Panc1 (cell line): ENCODE results near the gene RBM19. TPM values are rescaled to one million over a fixed set of nuclear protein-coding genes. Genes with fewer than 3 reads are reported as not detected.

Experiments
- ATAC-seq: fragments of 200-7000 bp; cut with Tn5 transposase; 2 replicates; pipeline ENCODE4 v1.9.1; 2020; ENCODE audit warnings: mild to moderate bottlenecking, moderate library complexity
- BruUV-seq: library from RNA; stranded (reverse); fragments of 400-500 nt; replicated peaks from 2 replicates; lab custom pipeline; 2021; lab: Mats Ljungman, UMichigan
- CTCF ChIA-PET: fragments of 300-600 bp; sonication (Branson Sonifier 250); formaldehyde crosslinking; loops from one replicate; lab custom pipeline; 2022; ENCODE audit warnings: antibody characterized with exemption; lab: Charles Lee
- POLR2A ChIA-PET: fragments of 300-600 bp; sonication (Branson Sonifier 250); formaldehyde crosslinking; loops from one replicate; lab custom pipeline; 2022; ENCODE audit warnings: antibody characterized with exemption; lab: Charles Lee
- DNase-seq: peaks from one replicate; pipeline ENCODE4 v3.0.0-alpha.2; 2010; ENCODE audit warnings: low read depth, low spot score
- H3K27ac ChIP-seq: 2 replicates; pipeline ENCODE4 v1.5.1; 2011; ENCODE audit warnings: mild to moderate bottlenecking, low read length, inconsistent platforms
- H3K27me3 ChIP-seq: fragments of 200-500 bp; sonication (Bioruptor generic); 2 replicates; pipeline ENCODE4 v1.6.0; 2014; ENCODE audit warnings: low read length, inconsistent platforms; ENCODE audit not compliant: control insufficient read depth, insufficient read depth
- H3K36me3 ChIP-seq: fragments of 200-500 bp; sonication (Bioruptor generic); 2 replicates; pipeline ENCODE4 v1.5.1; 2014; ENCODE audit warnings: inconsistent platforms, mild to moderate bottlenecking, low read length, moderate library complexity; ENCODE audit not compliant: control insufficient read depth, insufficient read depth
- H3K4me1 ChIP-seq: 2 replicates; pipeline ENCODE4 v1.5.1; 2011; ENCODE audit warnings: inconsistent platforms, mild to moderate bottlenecking, low read length, moderate library complexity; ENCODE audit not compliant: control insufficient read depth, insufficient read depth
- H3K4me3 ChIP-seq, 2 experiments: 2 replicates each; pipeline ENCODE4 v1.5.1; 2011 to 2012; ENCODE audit warnings: low read depth in 2 of 2, low read length in 2 of 2, mild to moderate bottlenecking in 2 of 2, inconsistent platforms in 1 of 2, moderate library complexity in 1 of 2
- H3K9me3 ChIP-seq: fragments of 200-500 bp; sonication (Bioruptor generic); 2 replicates; pipeline ENCODE4 v1.5.1; 2014; ENCODE audit warnings: low read depth, mild to moderate bottlenecking, inconsistent platforms, low read length, moderate library complexity; ENCODE audit not compliant: control insufficient read depth, insufficient read depth
- POLR2AphosphoS5 ChIP-seq: IDR thresholded peaks from 2 replicates; pipeline ENCODE4 v1.6.1; 2012; ENCODE audit warnings: mild to moderate bottlenecking, low read depth, low read length, moderate library complexity
- REST ChIP-seq, 2 experiments: IDR thresholded peaks; 2 replicates each; pipeline ENCODE4 v1.6.1; 2011 to 2012; ENCODE audit warnings: low read depth in 2 of 2, control low read depth in 1 of 2, low read length in 1 of 2, mild to moderate bottlenecking in 1 of 2, moderate library complexity in 1 of 2; ENCODE audit not compliant: insufficient read depth in 1 of 2
- SIN3A ChIP-seq: IDR thresholded peaks from 2 replicates; pipeline ENCODE4 v1.6.1; 2012; ENCODE audit warnings: low read depth, mild to moderate bottlenecking, low read length, moderate library complexity, borderline replicate concordance; ENCODE audit not compliant: insufficient read depth
- TCF7L2 ChIP-seq: IDR thresholded peaks from 2 replicates; pipeline ENCODE4 v1.6.1; 2011; ENCODE audit warnings: mild to moderate bottlenecking, low read depth, low read length, inconsistent platforms
- in situ Hi-C: cut with HindIII; loops from 2 replicates; pipeline ENCODE4 v1.10.0; 2016; ENCODE audit warnings: low sequenced_read_pairs, low pct_unique_long_range_greater_than_20kb
- intact Hi-C: fragments of 100-400 bp; cut with micrococcal nuclease; formaldehyde crosslinking; loops from one replicate; pipeline ENCODE4 v1.10.0; 2022; ENCODE audit not compliant: unreplicated experiment
- total RNA-seq: library from RNA; stranded (reverse); gene quantifications from one replicate; pipeline ENCODE4 v1.2.1, GENCODE V29; 2021; ENCODE audit not compliant: unreplicated experiment
- TF ChIP-seq, protein P1 (sequence below): fragments of 450-650 bp; IDR thresholded peaks from 2 replicates; pipeline ENCODE4 v1.5.1; 2017; ENCODE audit warnings: mild to moderate bottlenecking

Gene RBM19
- total RNA-seq, 1 experiment from 2014 or later, result 44.8 TPM

DNA sequence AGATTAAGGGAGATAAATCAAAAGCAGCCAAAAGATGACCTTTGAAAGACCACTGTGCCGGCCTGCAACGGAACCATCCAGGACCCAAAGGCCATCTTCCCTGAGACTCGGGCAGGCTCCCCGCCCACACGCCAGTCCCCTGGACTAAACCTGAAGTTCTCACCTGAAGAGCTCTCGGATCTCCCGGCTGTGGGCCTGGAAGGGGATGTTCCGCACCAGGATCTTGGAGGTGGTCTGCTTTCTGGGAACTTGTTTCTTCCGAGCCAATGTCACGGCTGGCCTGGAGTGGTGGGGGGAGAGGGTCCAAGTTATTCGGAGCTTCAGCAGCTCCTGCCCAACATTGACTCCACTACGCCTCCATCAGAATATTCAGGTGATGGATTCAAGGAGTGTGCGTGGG, 51.3 kb downstream of the RBM19 start:
- intact Hi-C loops, result loop anchor here (5.0 kb wide), 1 partner anchor 478 kb away; no protein-coding TSS in a partner anchor
- Histone ChIP-seq H3K36me3 (no peaks in the 10 kb centered on the region), H3K27ac (no peak overlapping the region), H3K4me3 (no peak overlapping the region), H3K4me1 (no peaks in the 10 kb centered on the region), H3K9me3 (no peaks in the 10 kb centered on the region), H3K27me3 (no peaks in the 10 kb centered on the region)
- BruUV-seq, result no TSS peak
- in situ Hi-C loops, result no loop called here
- TF ChIP-seq, protein P1, sequence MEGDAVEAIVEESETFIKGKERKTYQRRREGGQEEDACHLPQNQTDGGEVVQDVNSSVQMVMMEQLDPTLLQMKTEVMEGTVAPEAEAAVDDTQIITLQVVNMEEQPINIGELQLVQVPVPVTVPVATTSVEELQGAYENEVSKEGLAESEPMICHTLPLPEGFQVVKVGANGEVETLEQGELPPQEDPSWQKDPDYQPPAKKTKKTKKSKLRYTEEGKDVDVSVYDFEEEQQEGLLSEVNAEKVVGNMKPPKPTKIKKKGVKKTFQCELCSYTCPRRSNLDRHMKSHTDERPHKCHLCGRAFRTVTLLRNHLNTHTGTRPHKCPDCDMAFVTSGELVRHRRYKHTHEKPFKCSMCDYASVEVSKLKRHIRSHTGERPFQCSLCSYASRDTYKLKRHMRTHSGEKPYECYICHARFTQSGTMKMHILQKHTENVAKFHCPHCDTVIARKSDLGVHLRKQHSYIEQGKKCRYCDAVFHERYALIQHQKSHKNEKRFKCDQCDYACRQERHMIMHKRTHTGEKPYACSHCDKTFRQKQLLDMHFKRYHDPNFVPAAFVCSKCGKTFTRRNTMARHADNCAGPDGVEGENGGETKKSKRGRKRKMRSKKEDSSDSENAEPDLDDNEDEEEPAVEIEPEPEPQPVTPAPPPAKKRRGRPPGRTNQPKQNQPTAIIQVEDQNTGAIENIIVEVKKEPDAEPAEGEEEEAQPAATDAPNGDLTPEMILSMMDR, result no peak
- TF ChIP-seq TCF7L2 (no peak), REST (IDR thresholded peaks at IDR 0.05; ENCODE audit: insufficient read depth in 1 of 2, low read depth in 2 of 2, low read length in 1 of 2) (no peak), SIN3A (no peak)
- ATAC-seq (no peak), DNase-seq (no peak)
- ChIA-PET POLR2A (interaction anchor here (0.6 kb wide), 1 partner anchor 442 kb away, joined by 4 read pairs; no protein-coding TSS in a partner anchor), CTCF (no interaction called here)

DNA sequence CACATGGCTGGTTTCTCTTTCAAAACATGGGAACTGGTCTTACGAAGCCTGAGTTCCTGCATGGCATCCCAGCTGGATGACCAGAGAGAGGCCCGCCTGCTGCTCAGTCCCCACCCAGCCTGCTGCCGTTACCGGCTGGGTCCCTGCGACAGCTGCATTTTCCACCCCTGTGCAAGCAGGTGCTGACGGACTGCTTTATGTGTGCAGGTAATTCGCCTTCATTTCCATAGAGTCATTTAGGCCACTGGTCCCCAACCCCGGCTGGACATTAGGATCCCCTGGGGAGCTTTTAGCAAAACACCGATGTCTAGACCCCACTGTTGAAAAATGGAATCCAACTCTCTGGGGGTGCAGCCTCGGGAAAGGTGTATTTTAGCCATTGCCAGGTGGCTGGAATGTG, 51.9 kb downstream of the RBM19 start:
- no peaks in the 10 kb centered on the region for H3K9me3 ChIP-seq
- no peak overlapping the region for H3K4me3 ChIP-seq
- CTCF ChIA-PET, result no interaction called here
- TF ChIP-seq REST (IDR thresholded peaks at IDR 0.05; ENCODE audit: insufficient read depth in 1 of 2, low read depth in 2 of 2, low read length in 1 of 2), result no peak
- no peak for TF ChIP-seq SIN3A
- TF ChIP-seq, protein P1, result no peak
- TF ChIP-seq POLR2AphosphoS5, result no peak
- TF ChIP-seq TCF7L2, result no peak
- no peaks in the 10 kb centered on the region for H3K27me3 ChIP-seq
- no peak overlapping the region for H3K27ac ChIP-seq
- intact Hi-C loops (loop anchor here (5.0 kb wide), 1 partner anchor 477 kb away; no protein-coding TSS in a partner anchor), in situ Hi-C loops (no loop called here)
- BruUV-seq, result no TSS peak
- DNase-seq, result no peak
- POLR2A ChIA-PET, result no interaction called here
- ATAC-seq, result no peak
- H3K36me3 ChIP-seq, result no peaks in the 10 kb centered on the region
- H3K4me1 ChIP-seq, result no peaks in the 10 kb centered on the region
